Natural killer cell treated with Interleukin-12 subunit alpha and Interleukin-12 subunit beta and Interleukin-15 and Interleukin-18, amount 100 ng/mL, for 72 hours (primary cell): ENCODE measurements around the gene SURF4. TPM values are rescaled to one million over a fixed set of nuclear protein-coding genes. Genes with fewer than 3 reads are reported as not detected.

Source experiments
- ATAC-seq, 2 donors: fragments of 150-1000 bp; cut with Tn5 transposase in 1 of 2; sonication (Bioruptor Pico), chemical (Tn5 transposase) in 1 of 2; 2 replicates each; pipeline ENCODE4 v1.10.0; 2021
- DNase-seq: peaks from one replicate; pipeline ENCODE4 v3.0.0; 2022; ENCODE audit warnings: low spot score
- H3K27ac Mint-ChIP-seq, 2 donors: 1 replicate in 1 of 2; 2 replicates in 1 of 2; pipeline ENCODE4 v1.8.0; 2022; ENCODE audit warnings: mixed read lengths in 2 of 2, mild to moderate bottlenecking in 1 of 2, moderate library complexity in 1 of 2
- H3K27me3 Mint-ChIP-seq, 2 donors: 1 replicate in 1 of 2; 2 replicates in 1 of 2; pipeline ENCODE4 v1.8.0; 2022; ENCODE audit warnings: mixed read lengths in 2 of 2
- H3K36me3 Mint-ChIP-seq: one replicate; pipeline ENCODE4 v1.8.0; 2022; ENCODE audit warnings: mixed read lengths
- H3K4me1 Mint-ChIP-seq, 2 donors: 1 replicate in 1 of 2; 2 replicates in 1 of 2; pipeline ENCODE4 v1.8.0; 2022; ENCODE audit warnings: low read depth in 2 of 2, mixed read lengths in 2 of 2, mild to moderate bottlenecking in 1 of 2
- H3K4me3 Mint-ChIP-seq: one replicate; pipeline ENCODE4 v1.8.0; 2022; ENCODE audit warnings: mixed read lengths
- H3K9me3 Mint-ChIP-seq: 2 replicates; pipeline ENCODE4 v1.8.0; 2022; ENCODE audit warnings: mixed read lengths
- total RNA-seq, 2 donors: library from RNA; stranded (reverse); gene quantifications; one replicate each; pipeline ENCODE4 v1.2.3, GENCODE V29; 2022

SURF4 gene
- total RNA-seq, 2 donors from 2014 or later: 390 to 433 TPM

GRCh38 chr9:133361507-133362092 is 14.3 kb downstream of the SURF4 start:
- Mint-ChIP-seq H3K27me3 (no peaks in the 10 kb centered on the region), H3K27ac (peak overlapping the region; percentile 46 to 71), H3K36me3 (peaks cover 30% of the 10 kb centered on the region), H3K4me1 (peaks cover 45 to 52% of the 10 kb centered on the region in 2 donors), H3K9me3 (no peaks in the 10 kb centered on the region), H3K4me3 (no peak overlapping the region)
- DNase-seq: no peak
- no peak for ATAC-seq

- H3K4me1 Mint-ChIP-seq: peaks cover 45 to 52% of the 10 kb centered on the region in 2 donors
- no peak for DNase-seq
- no peak overlapping the region for H3K4me3 Mint-ChIP-seq
- no peak for ATAC-seq
- no peaks in the 10 kb centered on the region for H3K27me3 Mint-ChIP-seq
- no peaks in the 10 kb centered on the region for H3K9me3 Mint-ChIP-seq
- H3K27ac Mint-ChIP-seq: peak overlapping the region; percentile 46 to 71
- peaks cover 24% of the 10 kb centered on the region for H3K36me3 Mint-ChIP-seq
These were observed 15.2 kb downstream of the SURF4 start for GRCh38 chr9:133360400-133361393.

- Mint-ChIP-seq H3K36me3 (peaks cover 17% of the 10 kb centered on the region), H3K4me1 (peaks cover 45 to 52% of the 10 kb centered on the region in 2 donors), H3K27ac (peak overlapping the region; percentile 19 to 75), H3K4me3 (no peak overlapping the region), H3K27me3 (no peaks in the 10 kb centered on the region), H3K9me3 (no peaks in the 10 kb centered on the region)
- ATAC-seq: no peak
- DNase-seq: no peak
These were observed 16.3 kb downstream of the SURF4 start for GRCh38 chr9:133359399-133360175.

- Mint-ChIP-seq H3K27ac (peak overlapping the region; percentile 9 to 19), H3K27me3 (no peaks in the 10 kb centered on the region), H3K36me3 (peaks cover 9% of the 10 kb centered on the region), H3K4me3 (peak overlapping the region; percentile 87), H3K9me3 (no peaks in the 10 kb centered on the region), H3K4me1 (peaks cover 38 to 45% of the 10 kb centered on the region in 2 donors)
- DNase-seq: no peak
- no peak for ATAC-seq
These were observed 18.2 kb downstream of the SURF4 start for GRCh38 chr9:133357656-133358055.

- peak within 1 kb of the TSS; percentile 87 for H3K4me3 Mint-ChIP-seq
- peaks cover 34 to 44% of the 10 kb centered on the region in 2 donors for H3K4me1 Mint-ChIP-seq
- no peaks in the 10 kb centered on the region for H3K27me3 Mint-ChIP-seq
- DNase-seq (peak; percentile 93), ATAC-seq (peak; percentile 91 to 93)
- no peaks in the 10 kb centered on the region for H3K9me3 Mint-ChIP-seq
- peak within 1 kb of the TSS; percentile 46 to 82 for H3K27ac Mint-ChIP-seq
- peaks cover 7% of the 10 kb centered on the region for H3K36me3 Mint-ChIP-seq
These were observed 19.3 kb downstream of the SURF4 start, which contains the start of the genes SURF1 and SURF2 for GRCh38 chr9:133356391-133357091. Gene SURF1 (minus strand): TSS chr9:133356487. CDS start chr9:133356453, 34 bp downstream. Gene SURF2 (plus strand): TSS chr9:133356550. CDS start chr9:133356593, 43 bp downstream.

- Mint-ChIP-seq H3K36me3 (peaks cover 4% of the 10 kb centered on the region), H3K27ac (peak overlapping the region; percentile 46 to 82), H3K4me1 (peaks cover 28 to 37% of the 10 kb centered on the region in 2 donors), H3K27me3 (no peaks in the 10 kb centered on the region), H3K4me3 (peak overlapping the region; percentile 87), H3K9me3 (no peaks in the 10 kb centered on the region)
- DNase-seq (no peak), ATAC-seq (peak; percentile 22 to 40)
These were observed 19.9 kb downstream of the SURF4 start for GRCh38 chr9:133355881-133356357.

- DNase-seq: no peak
- Mint-ChIP-seq H3K4me3 (peak overlapping the region; percentile 87), H3K36me3 (peaks cover 14% of the 10 kb centered on the region), H3K9me3 (no peaks in the 10 kb centered on the region), H3K27me3 (no peaks in the 10 kb centered on the region), H3K4me1 (peaks cover 30 to 37% of the 10 kb centered on the region in 2 donors), H3K27ac (no peak overlapping the region)
- no peak for ATAC-seq
These were observed 21.1 kb downstream of the SURF4 start for GRCh38 chr9:133354766-133355165.

GRCh38 chr9:133353548-133353947 is 22.3 kb downstream of the SURF4 start:
- H3K36me3 Mint-ChIP-seq: peaks cover 26% of the 10 kb centered on the region
- no peak for ATAC-seq
- DNase-seq: no peak
- peak overlapping the region; percentile 10 for H3K4me3 Mint-ChIP-seq
- no peaks in the 10 kb centered on the region for H3K9me3 Mint-ChIP-seq
- H3K4me1 Mint-ChIP-seq: peaks cover 38 to 42% of the 10 kb centered on the region in 2 donors
- H3K27ac Mint-ChIP-seq: peak overlapping the region in 1 of 2 donors; percentile 68
- H3K27me3 Mint-ChIP-seq: no peaks in the 10 kb centered on the region

- Mint-ChIP-seq H3K27me3 (no peaks in the 10 kb centered on the region), H3K9me3 (no peaks in the 10 kb centered on the region), H3K27ac (peak overlapping the region; percentile 35 to 68), H3K4me1 (peaks cover 31 to 39% of the 10 kb centered on the region in 2 donors), H3K4me3 (peak overlapping the region; percentile 10), H3K36me3 (peaks cover 32% of the 10 kb centered on the region)
- DNase-seq (no peak), ATAC-seq (no peak)
These were observed 23.1 kb downstream of the SURF4 start for GRCh38 chr9:133352635-133353340.

GRCh38 chr9:133351908-133352634 is 23.8 kb downstream of the SURF4 start:
- DNase-seq: no peak
- no peaks in the 10 kb centered on the region for H3K9me3 Mint-ChIP-seq
- peaks cover 30 to 34% of the 10 kb centered on the region in 2 donors for H3K4me1 Mint-ChIP-seq

GRCh38 chr9:133351526-133351907 is 24.3 kb downstream of the SURF4 start:
- Mint-ChIP-seq H3K9me3 (no peaks in the 10 kb centered on the region), H3K36me3 (peaks cover 34% of the 10 kb centered on the region), H3K4me3 (no peak overlapping the region), H3K27me3 (no peaks in the 10 kb centered on the region), H3K4me1 (peaks cover 35 to 39% of the 10 kb centered on the region in 2 donors), H3K27ac (no peak overlapping the region)
- no peak for ATAC-seq
- no peak for DNase-seq

More at GRCh38 chr9:133351908-133352634, 23.8 kb downstream of the SURF4 start:
- Mint-ChIP-seq H3K36me3 (peaks cover 34% of the 10 kb centered on the region), H3K27me3 (no peaks in the 10 kb centered on the region), H3K27ac (peak overlapping the region; percentile 35 to 68), H3K4me3 (no peak overlapping the region)
- no peak for ATAC-seq
